Measurements from ENCODE around the gene TNFAIP3.
"Not testable (repeated sequence)": the region's sequence is repeated elsewhere in the genome, so short reads cannot be mapped to it uniquely, and the experiment has no call there.

- TF ChIP-seq POLR2A (IDR thresholded peaks at IDR 0.05; ENCODE audit: low read depth, low read length); POLR2AphosphoS5 (IDR thresholded peaks at IDR 0.05; ENCODE audit: insufficient read depth, low read depth, low read length); FOS (IDR thresholded peaks at IDR 0.05; ENCODE audit: borderline replicate concordance, insufficient read depth, low read length); EZH2 (IDR thresholded peaks at IDR 0.05; ENCODE audit: borderline replicate concordance, low read depth, low read length, severe bottlenecking): not testable (repeated sequence)
- TF ChIP-seq, protein P1, sequence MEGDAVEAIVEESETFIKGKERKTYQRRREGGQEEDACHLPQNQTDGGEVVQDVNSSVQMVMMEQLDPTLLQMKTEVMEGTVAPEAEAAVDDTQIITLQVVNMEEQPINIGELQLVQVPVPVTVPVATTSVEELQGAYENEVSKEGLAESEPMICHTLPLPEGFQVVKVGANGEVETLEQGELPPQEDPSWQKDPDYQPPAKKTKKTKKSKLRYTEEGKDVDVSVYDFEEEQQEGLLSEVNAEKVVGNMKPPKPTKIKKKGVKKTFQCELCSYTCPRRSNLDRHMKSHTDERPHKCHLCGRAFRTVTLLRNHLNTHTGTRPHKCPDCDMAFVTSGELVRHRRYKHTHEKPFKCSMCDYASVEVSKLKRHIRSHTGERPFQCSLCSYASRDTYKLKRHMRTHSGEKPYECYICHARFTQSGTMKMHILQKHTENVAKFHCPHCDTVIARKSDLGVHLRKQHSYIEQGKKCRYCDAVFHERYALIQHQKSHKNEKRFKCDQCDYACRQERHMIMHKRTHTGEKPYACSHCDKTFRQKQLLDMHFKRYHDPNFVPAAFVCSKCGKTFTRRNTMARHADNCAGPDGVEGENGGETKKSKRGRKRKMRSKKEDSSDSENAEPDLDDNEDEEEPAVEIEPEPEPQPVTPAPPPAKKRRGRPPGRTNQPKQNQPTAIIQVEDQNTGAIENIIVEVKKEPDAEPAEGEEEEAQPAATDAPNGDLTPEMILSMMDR (IDR thresholded peaks at IDR 0.05; ENCODE audit: extremely low read depth in 1 of 2, insufficient read depth in 1 of 2, low read depth in 1 of 2, low read length in 2 of 2) = not testable (repeated sequence)
- TF ChIP-seq, protein P2, sequence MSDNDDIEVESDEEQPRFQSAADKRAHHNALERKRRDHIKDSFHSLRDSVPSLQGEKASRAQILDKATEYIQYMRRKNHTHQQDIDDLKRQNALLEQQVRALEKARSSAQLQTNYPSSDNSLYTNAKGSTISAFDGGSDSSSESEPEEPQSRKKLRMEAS (IDR thresholded peaks at IDR 0.05; ENCODE audit: insufficient read depth, insufficient read length) = not testable (repeated sequence)
These were observed 29.0 kb upstream of the TNFAIP3 start for GRCh38 chr6:137838090-137838489.
